Pancreas (tissue), 10 donors: Measurements from ENCODE around the gene SERPINB6. TPM values are rescaled to one million over a fixed set of nuclear protein-coding genes. Genes with fewer than 3 reads are reported as not detected.

Experiments
- ATAC-seq, 4 donors: fragments of 200-7000 bp; cut with Tn5 transposase; one replicate each; pipeline versions ENCODE4 v1.8.0 to v1.9.1; 2020; ENCODE audit warnings: mild to moderate bottlenecking in 4 of 4, moderate library complexity in 4 of 4
- DNase-seq, 6 donors: peaks; one replicate each; pipeline ENCODE4 v3.0.0-alpha.2; 2020
- FAIRE-seq: peaks from 2 replicates; lab custom pipeline; 2012; peaks lifted over from hg19 to GRCh38; lab: Jason Lieb, UNC
- H3K27ac ChIP-seq, 4 donors: fragments of 200-600 bp; sonication (generic); 1 replicate in 3 of 4; 2 replicates in 1 of 4; pipeline versions ENCODE4 v1.5.0 to v1.8.0; 2020
- H3K27me3 ChIP-seq, 4 donors: fragments of 200-600 bp; one replicate each; pipeline ENCODE4 v1.8.0; 2021
- H3K36me3 ChIP-seq, 3 donors: fragments of 200-600 bp; sonication (generic) in 1 of 3; one replicate each; pipeline versions ENCODE4 v1.5.0 to v1.8.0; 2020 to 2021
- H3K4me1 ChIP-seq, 3 donors: fragments of 200-600 bp; one replicate each; pipeline ENCODE4 v1.8.0; 2021
- H3K4me3 ChIP-seq, 4 donors: fragments of 200-600 bp; sonication (generic) in 2 of 4; one replicate each; pipeline versions ENCODE4 v1.5.0 to v1.8.0; 2020 to 2021
- H3K9me3 ChIP-seq, 4 donors: fragments of 200-600 bp; one replicate each; pipeline ENCODE4 v1.8.0; 2021
- WGBS, 2 donors: extraction: QIAGEN DNeasy Blood & Tissue Kit; methylation state at CpG; one replicate each; pipeline ENCODE4 v1.1.7; 2013; 5-methylcytosine and 5-hydroxymethylcytosine counted together
- intact Hi-C, 3 donors: fragments of 100-400 bp; cut with DNase I; formaldehyde crosslinking; loops; one replicate each; pipeline versions ENCODE4 v1.11.1 to v1.14.2; 2022
- polyA plus RNA-seq, 2 donors: library from polyadenylated mRNA; stranded (reverse); fragments of 200-250 nt; gene quantifications; one replicate each; pipeline ENCODE4 v1.2.3, GENCODE V29; 2013
- total RNA-seq, 6 donors: library from RNA; stranded (reverse); fragmentation: NEBNext Ultra II Directional in 4 of 6; extraction: Animal tissue kit (Norgen Biotek cat#: 25700) in 4 of 6; gene quantifications; one replicate each; pipeline versions ENCODE4 v1.2.1 to v1.2.4, GENCODE V29; 2021 to 2023
- TF ChIP-seq, protein P1 (sequence below), 4 donors: fragments of 200-600 bp; sonication (generic) in 3 of 4; IDR thresholded peaks; one replicate each; pipeline versions ENCODE4 v1.5.0 to v1.8.0; 2021; ENCODE audit warnings: antibody characterized with exemption in 4 of 4
- donor health status: healthy with polysubstance abuse.
- donor health status: DM: no; HTN: no; CAD: no; lungs with moderate emphysema.
- donor health status: DM: no; HTN: no; CAD: no.
- donor health status: control.
- donor health status: control.
- donor health status: Bipolar disorder and iron deficiency.
- donor health status: DM: yes; HTN: yes; CAD: no.
- donor health status: DM: no; HTN: no; CAD: no.
- donor health status: DM: no; HTN: no; CAD: no.
- donor health status: DM: yes; HTN: yes; CAD: no.

SERPINB6 gene
- total and polyA plus RNA-seq, 8 donors, result 77.7 to 193 (median 103) TPM

DNA sequence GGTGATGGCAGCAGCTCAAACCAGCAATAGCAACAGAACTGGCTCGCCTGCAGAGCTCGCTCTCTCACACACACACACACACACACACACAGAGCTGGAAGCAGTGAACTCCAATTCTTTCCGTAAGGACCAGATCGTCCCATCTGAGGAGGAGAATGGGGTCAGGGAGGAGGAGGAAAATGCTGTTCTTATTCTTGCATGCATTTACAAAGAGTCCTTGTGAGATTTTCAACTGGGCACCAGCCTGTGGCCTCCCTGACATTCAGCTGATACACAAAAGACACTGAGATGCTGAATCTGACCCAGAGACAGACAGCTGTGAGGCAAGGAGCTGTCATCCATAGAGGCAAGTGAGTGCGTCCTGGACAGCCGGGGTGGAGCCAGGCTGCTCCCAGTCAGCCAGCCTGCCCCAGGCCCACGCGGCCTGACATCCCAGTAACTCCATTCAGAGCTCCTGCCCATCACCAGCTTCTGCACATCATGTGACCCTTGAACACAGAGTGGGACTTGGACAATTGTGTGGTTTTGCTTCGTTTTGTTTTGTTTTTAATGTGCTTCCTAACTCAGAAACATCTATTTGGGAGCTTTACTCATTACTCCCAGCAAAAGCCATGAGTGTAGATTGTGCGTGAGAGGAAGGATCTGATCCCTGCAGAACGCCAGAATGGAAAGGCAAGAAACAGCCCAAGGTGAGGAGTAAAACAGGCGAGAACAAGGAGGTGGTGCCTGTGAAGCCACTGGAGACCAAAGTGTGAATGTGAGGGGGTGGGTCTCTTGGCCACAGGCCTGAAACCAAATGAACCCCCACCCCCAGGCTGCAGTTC lies 70.3 kb downstream of the SERPINB6 start:
- Histone ChIP-seq H3K27ac (no peak overlapping the region), H3K9me3 (no peaks in the 10 kb centered on the region), H3K4me3 (no peak overlapping the region), H3K36me3 (no peaks in the 10 kb centered on the region), H3K27me3 (no peaks in the 10 kb centered on the region), H3K4me1 (no peaks in the 10 kb centered on the region)
- WGBS, 2 donors, result 82 to 88% methylated on average over 12 of the region's 12 CpGs
- no peak for DNase-seq
- intact Hi-C loops, result no loop called here
- FAIRE-seq, result no peak
- no peak for ATAC-seq
- TF ChIP-seq, protein P1, sequence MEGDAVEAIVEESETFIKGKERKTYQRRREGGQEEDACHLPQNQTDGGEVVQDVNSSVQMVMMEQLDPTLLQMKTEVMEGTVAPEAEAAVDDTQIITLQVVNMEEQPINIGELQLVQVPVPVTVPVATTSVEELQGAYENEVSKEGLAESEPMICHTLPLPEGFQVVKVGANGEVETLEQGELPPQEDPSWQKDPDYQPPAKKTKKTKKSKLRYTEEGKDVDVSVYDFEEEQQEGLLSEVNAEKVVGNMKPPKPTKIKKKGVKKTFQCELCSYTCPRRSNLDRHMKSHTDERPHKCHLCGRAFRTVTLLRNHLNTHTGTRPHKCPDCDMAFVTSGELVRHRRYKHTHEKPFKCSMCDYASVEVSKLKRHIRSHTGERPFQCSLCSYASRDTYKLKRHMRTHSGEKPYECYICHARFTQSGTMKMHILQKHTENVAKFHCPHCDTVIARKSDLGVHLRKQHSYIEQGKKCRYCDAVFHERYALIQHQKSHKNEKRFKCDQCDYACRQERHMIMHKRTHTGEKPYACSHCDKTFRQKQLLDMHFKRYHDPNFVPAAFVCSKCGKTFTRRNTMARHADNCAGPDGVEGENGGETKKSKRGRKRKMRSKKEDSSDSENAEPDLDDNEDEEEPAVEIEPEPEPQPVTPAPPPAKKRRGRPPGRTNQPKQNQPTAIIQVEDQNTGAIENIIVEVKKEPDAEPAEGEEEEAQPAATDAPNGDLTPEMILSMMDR (IDR thresholded peaks at IDR 0.05), result no peak

DNA sequence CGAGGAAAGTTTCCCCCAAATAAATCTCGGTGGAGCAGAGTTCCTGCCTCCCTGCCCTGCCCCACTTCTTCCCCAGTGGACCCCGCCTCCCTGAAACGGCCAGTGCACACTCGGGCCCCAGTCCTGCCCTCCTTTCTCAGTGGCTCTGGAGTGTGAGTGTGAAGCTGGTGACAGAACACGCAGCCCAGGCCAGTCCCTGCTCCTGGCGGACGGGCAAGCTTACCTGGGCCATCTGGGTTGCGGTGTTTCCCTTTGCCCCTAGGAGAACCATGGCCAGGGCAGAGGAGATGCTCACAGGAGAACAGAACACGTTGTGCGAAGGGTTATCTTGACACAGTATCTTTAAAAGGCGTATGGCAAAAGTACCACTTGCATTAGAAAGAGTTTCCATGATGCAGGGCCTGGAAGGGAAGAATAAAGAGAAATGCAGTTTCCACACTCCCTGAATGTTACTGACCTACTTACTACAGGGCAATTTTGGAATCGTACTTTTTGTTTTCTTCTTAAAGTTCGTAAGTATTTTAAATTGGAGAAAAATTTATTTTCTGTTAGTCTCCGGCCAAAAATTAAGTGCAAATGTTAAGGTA lies 71.1 kb downstream of the SERPINB6 start:
- no peak overlapping the region for H3K27ac ChIP-seq
- H3K36me3 ChIP-seq, result no peaks in the 10 kb centered on the region
- H3K9me3 ChIP-seq, result no peaks in the 10 kb centered on the region
- no peaks in the 10 kb centered on the region for H3K27me3 ChIP-seq
- ATAC-seq (no peak), DNase-seq (no peak), FAIRE-seq (no peak)
- H3K4me1 ChIP-seq, result no peaks in the 10 kb centered on the region
- no peak overlapping the region for H3K4me3 ChIP-seq
- TF ChIP-seq, protein P1 (IDR thresholded peaks at IDR 0.05), result no peak
- intact Hi-C loops, result no loop called here
- 73 to 84% methylated on average over 15 of the region's 15 CpGs for WGBS, 2 donors

DNA sequence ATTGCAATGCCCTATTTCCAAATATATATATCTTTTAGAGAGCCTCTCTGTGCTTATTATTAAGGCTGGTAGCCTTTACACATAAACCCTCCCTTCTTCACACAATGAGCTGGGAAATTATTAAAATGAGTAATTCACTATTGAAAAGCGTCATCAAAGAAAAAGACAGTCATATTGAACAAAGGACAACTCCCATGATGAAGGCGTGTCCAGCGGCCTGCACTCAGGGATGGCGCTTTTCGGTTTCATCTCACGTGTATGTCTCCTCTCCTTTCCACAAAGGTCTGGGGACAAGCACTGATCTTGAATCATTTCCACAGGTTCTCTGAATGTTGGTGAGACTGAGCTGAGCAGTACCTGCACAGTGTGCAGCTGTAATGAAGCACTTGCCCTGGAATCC lies 71.8 kb downstream of the SERPINB6 start:
- 91 to 94% methylated on average over 6 of the region's 6 CpGs for WGBS, 2 donors
- Histone ChIP-seq H3K27me3 (no peaks in the 10 kb centered on the region), H3K27ac (no peak overlapping the region), H3K4me1 (no peaks in the 10 kb centered on the region), H3K4me3 (no peak overlapping the region), H3K36me3 (no peaks in the 10 kb centered on the region), H3K9me3 (no peaks in the 10 kb centered on the region)
- intact Hi-C loops, result no loop called here
- FAIRE-seq (no peak), DNase-seq (no peak), ATAC-seq (no peak)
- TF ChIP-seq, protein P1 (IDR thresholded peaks at IDR 0.05), result no peak

Other genes starting within 250 kb of the SERPINB6 start
- under 1 TPM; 0.37 to 0.87 (median 0.41) TPM for gene MYLK4, start 220.6 kb downstream of the SERPINB6 start, total RNA-seq
- gene MYLK4, start 220.6 kb downstream of the SERPINB6 start, polyA plus RNA-seq, result 1 to 10 TPM in 1 of 2 donors, under 1 TPM in 1; 0.27 to 1.0 TPM
- 10 to 100 TPM; 19.2 to 24.9 (median 23.2) TPM for gene WRNIP1, start 206.2 kb downstream of the SERPINB6 start, total RNA-seq
- gene WRNIP1, start 206.2 kb downstream of the SERPINB6 start, polyA plus RNA-seq, result 10 to 100 TPM; 35.7 to 45.7 TPM
- 100 to 1,000 TPM in 5 of 6 donors, 10 to 100 TPM in 1; 94.1 to 285 (median 190) TPM for gene SERPINB1, start 129.7 kb downstream of the SERPINB6 start, total RNA-seq
- 10 to 100 TPM; 68.1 to 75.8 TPM for gene SERPINB1, start 129.7 kb downstream of the SERPINB6 start, polyA plus RNA-seq
- gene SERPINB9, start 68.3 kb downstream of the SERPINB6 start, total RNA-seq, result 1 to 10 TPM in 4 of 6 donors, under 1 TPM in 2; 0.65 to 4.8 (median 1.4) TPM
- 1 to 10 TPM; 1.2 to 1.4 TPM for gene SERPINB9, start 68.3 kb downstream of the SERPINB6 start, polyA plus RNA-seq
- 10 to 100 TPM; 12.7 to 21.6 (median 18.0) TPM for gene NQO2, start 28.3 kb upstream of the SERPINB6 start, total RNA-seq
- 10 to 100 TPM; 21.2 to 23.0 TPM for gene NQO2, start 28.3 kb upstream of the SERPINB6 start, polyA plus RNA-seq
- gene RIPK1, start 96.9 kb upstream of the SERPINB6 start, total RNA-seq, result 10 to 100 TPM in 2 of 6 donors, 1 to 10 TPM in 4; 9.0 to 15.2 (median 9.7) TPM
- gene RIPK1, start 96.9 kb upstream of the SERPINB6 start, polyA plus RNA-seq, result 10 to 100 TPM; 10.1 to 20.5 TPM
- 10 to 100 TPM in 4 of 6 donors, 1 to 10 TPM in 2; 9.0 to 20.7 (median 12.8) TPM for gene BPHL, start 147.1 kb upstream of the SERPINB6 start, total RNA-seq
- gene BPHL, start 147.1 kb upstream of the SERPINB6 start, polyA plus RNA-seq, result 10 to 100 TPM; 19.5 to 22.1 TPM
- 10 to 100 TPM; 16.3 to 55.9 (median 20.0) TPM for gene TUBB2A, start 186.0 kb upstream of the SERPINB6 start, total RNA-seq
- gene TUBB2A, start 186.0 kb upstream of the SERPINB6 start, polyA plus RNA-seq, result 10 to 100 TPM; 21.3 to 26.0 TPM